Hypothalamus (tissue), 51 donors: ENCODE results near the gene SLC9C1.

ENCODE experiments used
- DNase-seq, 51 donors: peaks; one replicate each; lab custom pipeline; 2025; lab: John Stamatoyannopoulos, UW

Gene SLC9C1

DNA sequence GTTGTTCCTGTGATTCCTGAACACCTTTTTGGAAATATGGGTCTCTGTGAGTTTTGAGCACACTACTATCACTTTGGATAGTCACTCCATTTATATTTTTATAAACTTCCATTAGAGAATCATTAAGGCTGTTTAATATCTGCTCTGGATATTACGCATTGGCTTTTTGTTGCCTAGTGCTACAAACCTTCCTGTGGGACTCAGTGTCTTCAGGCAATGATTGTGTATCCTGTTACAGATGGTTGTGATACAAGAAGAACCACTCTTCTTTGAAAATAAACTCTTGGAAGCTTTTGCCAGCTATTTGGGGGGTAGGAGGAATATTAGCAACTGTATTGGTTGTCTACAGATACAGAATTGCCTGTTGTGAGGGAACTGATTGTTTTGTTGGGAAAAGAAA, 176.6 kb downstream of the SLC9C1 start:
- no peak for DNase-seq

DNA sequence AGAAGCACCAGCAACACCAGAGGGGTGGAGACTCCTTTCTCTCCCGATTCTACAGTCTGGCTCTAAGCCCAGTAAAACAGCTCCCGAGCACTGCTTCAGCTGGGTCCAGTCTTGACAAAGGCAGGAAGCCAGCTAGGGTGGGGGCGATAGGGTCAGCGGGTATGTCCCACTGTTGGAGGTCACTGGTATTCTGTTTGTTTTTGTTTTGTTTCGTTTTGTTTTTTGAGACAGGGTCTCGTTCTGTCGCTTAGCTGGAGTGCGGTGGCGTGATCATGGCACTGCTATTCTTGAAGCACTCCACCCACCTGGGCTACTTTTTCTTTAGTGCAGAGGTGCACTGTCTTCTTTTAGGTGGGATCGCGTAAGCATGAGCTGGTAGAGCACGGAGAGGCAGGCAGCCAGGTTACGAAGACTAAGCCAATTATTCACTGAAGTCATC, 177.2 kb downstream of the SLC9C1 start:
- DNase-seq: no peak

DNA sequence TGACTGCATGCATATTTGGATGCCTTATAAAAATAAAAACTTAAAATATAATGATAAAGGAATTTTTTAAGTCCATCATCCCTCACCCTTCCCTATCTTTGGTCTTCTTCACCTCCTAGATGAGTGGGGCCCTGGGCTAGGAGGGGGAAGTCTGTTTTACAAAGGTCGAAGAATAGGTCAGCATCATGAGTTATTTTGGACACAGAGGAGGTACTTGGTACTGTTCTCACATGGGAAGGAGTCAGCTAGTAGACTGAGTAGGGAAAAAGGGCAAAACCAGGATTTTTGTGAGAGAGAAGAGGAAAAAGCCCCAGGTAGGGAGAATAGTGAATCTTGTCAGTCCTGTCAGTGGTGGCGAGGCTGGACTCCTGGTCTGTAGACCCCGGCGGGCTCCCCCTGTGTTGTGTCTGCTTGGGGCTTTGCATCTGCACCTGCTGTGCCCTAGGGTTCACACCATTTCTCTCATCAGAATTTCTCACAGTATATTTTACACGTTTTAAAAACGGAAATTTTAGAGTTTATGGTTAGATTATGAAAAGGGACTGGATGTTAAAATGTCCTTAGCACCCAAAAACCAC, 178.1 kb downstream of the SLC9C1 start:
- DNase-seq: no peak

GRCh38 chr3:112115161-112115739, 178.8 kb downstream of the SLC9C1 start:
- no peak for DNase-seq

GRCh38 chr3:112114576-112115160, 179.3 kb downstream of the SLC9C1 start:
- no peak for DNase-seq

- DNase-seq: peak in 21 of 51 donors; percentile 2 to 44 (median 14)
Observed at GRCh38 chr3:112111785-112112402, 182.1 kb downstream of the SLC9C1 start.

GRCh38 chr3:112109322-112109721, 184.7 kb downstream of the SLC9C1 start:
- DNase-seq: no peak

DNA sequence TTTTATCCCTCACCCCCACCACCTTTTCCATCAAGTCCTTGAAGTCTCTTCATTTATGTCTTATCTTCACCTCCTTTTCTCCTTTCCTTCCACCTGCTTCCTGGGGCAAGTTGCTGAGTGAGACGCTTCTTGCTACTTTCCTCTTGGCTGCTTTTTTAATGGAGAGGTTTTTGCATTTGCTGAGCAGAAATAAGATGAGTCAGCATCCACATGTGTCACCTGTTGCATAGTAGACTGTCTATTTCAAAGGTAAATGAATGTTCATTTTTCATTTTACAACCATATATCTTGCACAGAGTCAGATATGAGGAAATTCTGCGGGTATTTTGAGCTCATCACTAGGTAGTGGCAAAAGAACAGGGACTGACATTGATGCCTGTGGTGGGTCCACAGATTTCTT, 189.2 kb downstream of the SLC9C1 start:
- DNase-seq: no peak

GRCh38 chr3:112101916-112102315, 192.1 kb downstream of the SLC9C1 start:
- no peak for DNase-seq

- DNase-seq: peak in 1 of 51 donors; percentile 2
Observed at GRCh38 chr3:112097378-112097777, 196.6 kb downstream of the SLC9C1 start.

- no peak for DNase-seq
Observed at GRCh38 chr3:112096176-112096575, 197.8 kb downstream of the SLC9C1 start.

GRCh38 chr3:112095731-112096130, 198.3 kb downstream of the SLC9C1 start:
- no peak for DNase-seq

DNA sequence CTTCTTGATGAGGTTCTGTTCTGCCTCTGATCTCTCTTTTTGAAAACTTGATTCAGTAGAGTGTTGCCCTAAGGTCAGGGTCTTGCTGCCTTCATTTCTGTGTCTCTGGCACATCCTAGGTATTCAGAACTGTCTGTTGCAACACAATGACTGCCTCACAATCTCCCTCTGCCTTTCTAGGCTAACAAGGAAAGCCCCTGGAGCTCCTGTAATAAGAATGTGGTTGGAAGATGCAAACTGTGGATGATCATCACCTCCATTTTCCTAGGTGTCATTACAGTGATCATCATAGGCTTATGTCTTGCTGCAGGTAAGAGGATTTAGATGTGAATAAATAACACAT, 200.9 kb downstream of the SLC9C1 start:
- no peak for DNase-seq

GRCh38 chr3:112092496-112093179, 201.4 kb downstream of the SLC9C1 start:
- no peak for DNase-seq

- no peak for DNase-seq
Observed at GRCh38 chr3:112090887-112091586, 203.0 kb downstream of the SLC9C1 start.
